ENCODE results near the gene EXOSC7.
"Not testable (repeated sequence)": the region's sequence is repeated elsewhere in the genome, so short reads cannot be mapped to it uniquely, and the experiment has no call there.

EXOSC7 gene

GRCh38 chr3:45023675-45024074 is 47.6 kb downstream of the EXOSC7 start:
- DNase-seq (ENCODE audit: low read depth in 2 of 2) = no peak

GRCh38 chr3:45024542-45025255 is 48.7 kb downstream of the EXOSC7 start:
- no peak for DNase-seq (ENCODE audit: low read depth in 2 of 2)

GRCh38 chr3:45026038-45026437 is 50.0 kb downstream of the EXOSC7 start, which contains the start of gene CLEC3B:
TSS of gene CLEC3B (plus strand) at chr3:45026303. CDS start at chr3:45026363, 60 bp downstream.
- no peak for DNase-seq (ENCODE audit: low read depth in 2 of 2)

- no peak for DNase-seq (ENCODE audit: low read depth in 2 of 2)
These were observed 50.9 kb downstream of the EXOSC7 start for GRCh38 chr3:45026957-45027356.

- no peak for DNase-seq (ENCODE audit: low read depth in 2 of 2)
These were observed 51.4 kb downstream of the EXOSC7 start for GRCh38 chr3:45027441-45027840.

- DNase-seq (ENCODE audit: low read depth in 2 of 2) = no peak
These were observed 53.2 kb downstream of the EXOSC7 start for GRCh38 chr3:45029216-45029615.

- no peak for DNase-seq (ENCODE audit: low read depth in 2 of 2)
These were observed 53.6 kb downstream of the EXOSC7 start for GRCh38 chr3:45029661-45030060.

- no peak for DNase-seq (ENCODE audit: low read depth in 2 of 2)
These were observed 55.5 kb downstream of the EXOSC7 start for GRCh38 chr3:45031531-45031930.

- DNase-seq (ENCODE audit: low read depth in 2 of 2) = no peak
These were observed 56.1 kb downstream of the EXOSC7 start for GRCh38 chr3:45032113-45032512.

- DNase-seq (ENCODE audit: low read depth in 2 of 2) = no peak
These were observed 57.7 kb downstream of the EXOSC7 start for GRCh38 chr3:45033791-45034190.

- peak in 1 of 2 donors; percentile 17 for DNase-seq (ENCODE audit: low read depth in 2 of 2)
These were observed 58.7 kb downstream of the EXOSC7 start for GRCh38 chr3:45034612-45035252.

GRCh38 chr3:45035441-45036301 is 59.6 kb downstream of the EXOSC7 start:
- DNase-seq (ENCODE audit: low read depth in 2 of 2) = no peak

- DNase-seq (ENCODE audit: low read depth in 2 of 2) = peak; percentile 72 to 84
These were observed 61.8 kb downstream of the EXOSC7 start for GRCh38 chr3:45037720-45038455.

GRCh38 chr3:45041666-45042065 is 65.6 kb downstream of the EXOSC7 start:
- DNase-seq (ENCODE audit: low read depth in 2 of 2) = no peak

- DNase-seq (ENCODE audit: low read depth in 2 of 2) = no peak
These were observed 66.1 kb downstream of the EXOSC7 start for GRCh38 chr3:45042162-45042561.

- no peak for DNase-seq (ENCODE audit: low read depth in 2 of 2)
These were observed 67.8 kb downstream of the EXOSC7 start for GRCh38 chr3:45043728-45044299.

GRCh38 chr3:45048244-45048643 is 72.2 kb downstream of the EXOSC7 start:
- DNase-seq (ENCODE audit: low read depth in 2 of 2) = no peak

- no peak for DNase-seq (ENCODE audit: low read depth in 2 of 2)
These were observed 73.8 kb downstream of the EXOSC7 start for GRCh38 chr3:45049807-45050206.

- no peak for DNase-seq (ENCODE audit: low read depth in 2 of 2)
These were observed 75.6 kb downstream of the EXOSC7 start for GRCh38 chr3:45051685-45052084.

- DNase-seq (ENCODE audit: low read depth in 2 of 2) = not testable (repeated sequence)
These were observed 77.8 kb downstream of the EXOSC7 start for GRCh38 chr3:45053805-45054195.

- no peak for DNase-seq (ENCODE audit: low read depth in 2 of 2)
These were observed 78.3 kb downstream of the EXOSC7 start for GRCh38 chr3:45054196-45054857.

Data from stimulated activated CD8-positive, alpha-beta memory T cell treated with anti-CD3 and anti-CD28 coated beads, Interleukin-2, amount 100 ng/mL, for 48 hours (primary cell).